GM13976 (cell line): ENCODE data around the gene PBRM1.

Experiments used
- DNase-seq: peaks from one replicate; pipeline ENCODE4 v3.0.0; 2012; ENCODE audit warnings: low spot score
- in situ Hi-C: fragments of 300-500 bp; cut with MboI; formaldehyde crosslinking; loops from one replicate; pipeline ENCODE4 v1.12.0; 2022; ENCODE audit warnings: low sequenced_read_pairs, mixed read lengths, inconsistent platforms; ENCODE audit not compliant: unreplicated experiment
- TF ChIP-seq, protein P1 (sequence below): IDR thresholded peaks from 2 replicates; pipeline ENCODE4 v1.5.1; 2012; ENCODE audit warnings: borderline replicate concordance, mild to moderate bottlenecking; ENCODE audit not compliant: insufficient read depth; ENCODE audit errors: extremely low read depth, missing control alignments, control extremely low read depth

The PBRM1 gene

DNA sequence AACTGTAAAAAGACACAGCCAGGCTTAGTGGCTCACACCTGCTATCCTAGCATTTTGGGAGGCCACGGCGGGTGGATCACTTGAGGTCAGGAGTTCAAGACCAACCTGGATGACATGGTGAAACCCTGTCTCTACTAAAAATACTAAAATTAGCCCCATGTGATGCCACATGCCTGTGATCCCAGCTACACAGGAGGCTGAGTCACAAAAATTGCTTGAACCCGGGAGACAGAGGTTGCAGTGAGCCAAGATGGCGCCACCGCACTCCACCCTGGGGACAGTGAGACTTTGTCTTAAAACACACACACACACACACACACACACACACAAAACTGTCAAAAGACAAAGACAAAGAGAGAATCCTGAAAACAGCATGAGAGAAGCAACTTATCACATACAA, 38.2 kb upstream of the PBRM1 start:
- in situ Hi-C loops = no loop called here
- no peak for DNase-seq
- TF ChIP-seq, protein P1, sequence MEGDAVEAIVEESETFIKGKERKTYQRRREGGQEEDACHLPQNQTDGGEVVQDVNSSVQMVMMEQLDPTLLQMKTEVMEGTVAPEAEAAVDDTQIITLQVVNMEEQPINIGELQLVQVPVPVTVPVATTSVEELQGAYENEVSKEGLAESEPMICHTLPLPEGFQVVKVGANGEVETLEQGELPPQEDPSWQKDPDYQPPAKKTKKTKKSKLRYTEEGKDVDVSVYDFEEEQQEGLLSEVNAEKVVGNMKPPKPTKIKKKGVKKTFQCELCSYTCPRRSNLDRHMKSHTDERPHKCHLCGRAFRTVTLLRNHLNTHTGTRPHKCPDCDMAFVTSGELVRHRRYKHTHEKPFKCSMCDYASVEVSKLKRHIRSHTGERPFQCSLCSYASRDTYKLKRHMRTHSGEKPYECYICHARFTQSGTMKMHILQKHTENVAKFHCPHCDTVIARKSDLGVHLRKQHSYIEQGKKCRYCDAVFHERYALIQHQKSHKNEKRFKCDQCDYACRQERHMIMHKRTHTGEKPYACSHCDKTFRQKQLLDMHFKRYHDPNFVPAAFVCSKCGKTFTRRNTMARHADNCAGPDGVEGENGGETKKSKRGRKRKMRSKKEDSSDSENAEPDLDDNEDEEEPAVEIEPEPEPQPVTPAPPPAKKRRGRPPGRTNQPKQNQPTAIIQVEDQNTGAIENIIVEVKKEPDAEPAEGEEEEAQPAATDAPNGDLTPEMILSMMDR = no peak

DNA sequence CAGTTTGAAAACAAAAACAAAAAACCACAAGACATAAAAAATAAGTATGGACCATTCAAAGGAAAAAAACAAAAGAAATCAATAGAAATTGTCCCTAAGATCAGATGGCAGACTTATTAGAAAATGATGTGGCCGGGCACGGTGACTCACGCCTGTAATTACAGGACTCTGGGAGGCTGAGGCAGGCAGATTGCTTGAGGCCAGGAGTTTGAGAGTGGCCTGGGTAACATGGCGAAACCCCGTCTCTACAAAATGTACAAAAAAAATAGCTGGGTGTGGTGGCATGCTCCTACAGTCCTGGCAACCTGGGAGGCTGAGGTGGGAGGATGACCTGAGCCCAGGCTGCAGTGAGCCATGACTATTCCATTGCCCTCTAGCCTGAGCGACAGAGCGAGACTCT, 36.8 kb upstream of the PBRM1 start:
- TF ChIP-seq, protein P1 = no peak
- no peak for DNase-seq
- in situ Hi-C loops = no loop called here

DNA sequence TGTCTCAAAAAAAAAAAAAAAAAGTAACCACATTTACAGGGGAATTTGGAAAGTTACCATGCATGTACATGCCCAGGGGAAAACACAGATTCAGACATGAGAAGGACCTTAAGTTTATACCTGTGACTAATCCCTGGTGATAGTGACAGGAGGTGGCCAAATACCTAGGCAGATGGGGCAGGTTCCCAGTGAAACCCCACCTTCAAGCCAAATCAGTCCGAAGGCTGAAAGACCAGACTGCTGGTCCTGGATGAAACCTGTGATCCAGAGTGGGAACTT, 36.0 kb upstream of the PBRM1 start:
- in situ Hi-C loops = no loop called here
- DNase-seq = no peak
- TF ChIP-seq, protein P1 = no peak

DNA sequence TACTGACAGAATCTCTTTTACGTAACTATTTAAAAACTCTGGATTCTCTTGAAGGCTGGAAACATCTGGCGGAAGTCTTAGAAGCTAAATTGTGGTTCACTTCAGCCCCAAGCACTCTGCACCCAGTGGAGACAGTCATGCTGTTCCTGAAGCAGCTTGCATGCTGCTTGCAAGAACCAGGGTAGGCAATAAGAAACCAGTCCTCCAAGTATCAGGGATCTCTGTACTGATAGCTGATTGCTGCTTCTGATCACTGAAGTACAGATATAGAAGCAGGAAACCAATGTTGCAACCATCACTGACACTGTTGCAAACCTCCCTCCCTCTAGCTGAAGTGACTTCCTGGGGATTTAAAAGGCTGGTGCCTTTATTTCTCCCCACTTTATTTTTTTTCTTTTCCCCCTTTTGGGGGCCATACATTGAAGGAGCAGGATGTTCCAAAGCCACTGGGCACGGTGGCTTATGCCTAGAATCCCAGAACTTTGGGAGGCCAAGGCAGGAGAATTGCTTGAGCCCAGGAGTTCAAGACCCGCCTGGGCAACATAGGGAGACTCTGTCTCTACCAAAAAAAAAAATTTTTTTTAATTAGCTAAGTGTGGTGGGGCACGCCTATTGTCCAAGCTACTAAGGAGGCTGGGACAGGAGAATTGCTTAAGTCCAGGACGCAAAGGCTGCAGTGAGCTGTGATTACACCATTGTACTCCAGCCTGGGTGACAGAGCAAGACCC, 35.5 kb upstream of the PBRM1 start:
- in situ Hi-C loops = no loop called here

DNA sequence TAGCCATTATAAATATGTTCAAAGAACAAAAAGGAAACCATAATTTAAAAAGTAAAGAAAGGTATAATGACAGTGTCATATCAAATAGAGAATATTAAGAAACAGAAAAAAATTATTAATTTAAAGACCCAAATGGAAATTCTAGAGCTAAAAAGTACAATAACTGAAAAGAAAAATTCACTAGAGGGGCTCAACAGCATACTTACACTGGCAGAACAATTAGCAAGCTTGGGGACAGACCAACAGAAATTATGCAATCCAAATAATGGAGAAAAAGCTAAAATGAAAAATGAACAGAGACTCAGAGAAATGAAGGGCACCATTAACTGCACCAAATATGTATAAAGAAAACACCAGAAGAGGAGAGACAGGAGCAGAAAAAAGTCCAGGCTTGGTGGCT, 33.9 kb upstream of the PBRM1 start:
- DNase-seq = no peak
- TF ChIP-seq, protein P1 = no peak
- in situ Hi-C loops = no loop called here

More for the DNA sequence above, 35.5 kb upstream of the PBRM1 start:
- TF ChIP-seq, protein P1 = no peak
- DNase-seq = no peak

DNA sequence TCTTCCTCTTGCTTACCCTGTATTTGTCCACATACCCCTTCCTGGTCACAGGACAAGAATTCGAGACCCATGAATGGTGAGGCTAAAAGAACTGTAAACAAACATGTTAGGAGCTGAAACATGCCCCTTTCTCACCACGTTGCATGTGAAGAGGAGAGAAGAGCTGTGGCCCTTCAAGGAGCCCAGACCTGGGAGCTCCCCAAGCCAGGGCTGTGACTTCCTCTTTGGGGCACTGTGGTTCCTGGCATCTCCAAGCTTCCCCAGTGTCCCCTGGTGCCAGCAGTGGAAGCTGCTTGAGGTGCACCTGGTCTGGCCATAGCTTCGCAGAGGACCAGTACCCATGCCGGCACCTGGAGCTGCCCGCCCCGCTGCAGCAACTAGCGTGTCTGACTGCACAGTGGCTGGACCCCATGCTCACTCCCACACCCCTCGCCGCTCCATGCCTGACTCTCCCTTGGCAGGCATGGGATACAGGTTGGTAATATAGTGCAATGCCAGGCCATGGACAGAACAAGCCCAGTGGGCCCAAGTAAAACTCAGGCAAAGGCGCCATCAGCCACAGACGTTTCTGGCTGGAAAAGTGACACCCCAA, 30.1 kb upstream of the PBRM1 start:
- TF ChIP-seq, protein P1 = no peak
- DNase-seq = no peak
- in situ Hi-C loops = no loop called here
